Heart right ventricle (tissue), 16 donors: ENCODE data around the gene GRIA3. TPM values are rescaled to one million over a fixed set of nuclear protein-coding genes. Genes with fewer than 3 reads are reported as not detected.
"Not testable (repeated sequence)": the region's sequence is repeated elsewhere in the genome, so short reads cannot be mapped to it uniquely, and the experiment has no call there.

ENCODE experiments used
- ATAC-seq, 8 donors: fragments of 200-7000 bp; cut with Tn5 transposase; one replicate each; pipeline ENCODE4 v1.9.1; 2020; ENCODE audit warnings: mild to moderate bottlenecking in 8 of 8, moderate library complexity in 8 of 8, moderate number of reproducible peaks in 1 of 8
- DNase-seq, 2 donors: peaks; one replicate each; pipeline ENCODE4 v3.0.0-alpha.2; 2020
- H3K27ac ChIP-seq, 10 donors: fragments of 200-600 bp; sonication (generic) in 2 of 10; one replicate each; pipeline versions ENCODE4 v1.5.0 to v1.8.0; 2020 to 2022; ENCODE audit warnings: mild to moderate bottlenecking in 3 of 10
- H3K27me3 ChIP-seq, 7 donors: fragments of 200-600 bp; one replicate each; pipeline ENCODE4 v1.8.0; 2021 to 2022; ENCODE audit warnings: mild to moderate bottlenecking in 2 of 7
- H3K36me3 ChIP-seq, 9 donors: fragments of 200-600 bp; sonication (generic) in 1 of 9; one replicate each; pipeline versions ENCODE4 v1.5.0 to v1.8.0; 2020 to 2022; ENCODE audit warnings: mild to moderate bottlenecking in 2 of 9
- H3K4me1 ChIP-seq, 9 donors: fragments of 200-600 bp; sonication (generic) in 1 of 9; one replicate each; pipeline versions ENCODE4 v1.5.0 to v1.8.0; 2020 to 2022; ENCODE audit warnings: mild to moderate bottlenecking in 4 of 9
- H3K4me3 ChIP-seq, 10 donors: fragments of 200-600 bp; sonication (generic) in 2 of 10; one replicate each; pipeline versions ENCODE4 v1.5.0 to v1.8.0; 2020 to 2022; ENCODE audit warnings: mild to moderate bottlenecking in 7 of 10, moderate library complexity in 2 of 10
- H3K9me3 ChIP-seq, 11 donors: fragments of 200-600 bp in 10 of 11; sonication (generic) in 2 of 11; one replicate each; pipeline versions ENCODE4 v1.5.0 to v1.8.0; 2013 to 2022; ENCODE audit warnings: mild to moderate bottlenecking in 2 of 11, control low read depth in 1 of 11, moderate library complexity in 1 of 11
- CTCF ChIP-seq, 9 donors: fragments of 200-600 bp; sonication (generic) in 2 of 9; IDR thresholded peaks; one replicate each; pipeline versions ENCODE4 v1.5.0 to v1.8.0; 2021 to 2022; ENCODE audit warnings: antibody characterized with exemption in 9 of 9, mild to moderate bottlenecking in 5 of 9, moderate library complexity in 1 of 9
- WGBS, 2 donors: extraction: QIAGEN DNeasy Blood & Tissue Kit; methylation state at CpG; one replicate each; pipeline ENCODE4 v1.1.7; 2013; ENCODE audit warnings: inconsistent platforms in 1 of 2; 5-methylcytosine and 5-hydroxymethylcytosine counted together
- intact Hi-C, 10 donors: fragments of 100-400 bp; cut with DNase I; formaldehyde crosslinking; loops; one replicate each; pipeline versions ENCODE4 v1.11.1 to v1.14.2; 2022
- polyA plus RNA-seq, 2 donors: library from polyadenylated mRNA; stranded (reverse); fragments of 200-250 nt; gene quantifications; one replicate each; pipeline ENCODE4 v1.2.3, GENCODE V29; 2013
- total RNA-seq, 10 donors: library from RNA; stranded (reverse); fragmentation: NEBNext Ultra II Directional in 3 of 10; extraction: Animal tissue kit (Norgen Biotek cat#: 25700) in 3 of 10; gene quantifications; one replicate each; pipeline versions ENCODE4 v1.2.1 to v1.2.4, GENCODE V29; 2021 to 2023
- donor health status: Arrhythmogenic right ventricular cardiomyopathy.
- donor health status: ischemic (EF 13 %, LVEDD 7.1; RV severe dilation, severe dysfunction).
- donor health status: healthy with polysubstance abuse.
- donor health status: DM: no; HTN: yes; CAD: no.
- donor health status: DM: no; HTN: no; CAD: no.
- donor health status: ischemic (EF 25% LVEDD 6.9; RV normal size, moderate dysfunction).
- donor health status: ischemic (EF 25% LVEDD 5.7; RV mildly dilated, moderate dysfunction).
- donor health status: healthy.
- donor health status: DM: yes; HTN: yes; CAD: no.
- donor health status: Ischemic cardiomyopathy.
- donor health status: ischemic (EF 35%, LVEDD 5.7; RV mildly dilated, moderate dysfunction).
- donor health status: nonischemic (EF 11% LVEDD 7.7; RV severe dilation, severe dysfunction).
- donor health status: DM: yes; HTN: yes; CAD: no.
- donor health status: PGD.
- donor health status: ischemic (EF 29% LVEDD 5.4; RV normal size, mild dysfunction).
- donor health status: nonischemic (EF 23%, LVEDD 6.1; RV moderate dilation, normal function).

The GRIA3 gene
- total and polyA plus RNA-seq, 12 donors, result 0.06 to 12.4 (median 1.2) TPM

GRCh38 chrX:123436512-123437136 is 252.5 kb downstream of the GRIA3 start:
- no peak for DNase-seq
- H3K4me1 ChIP-seq, result no peaks in the 10 kb centered on the region
- no peak for TF ChIP-seq CTCF (IDR thresholded peaks at IDR 0.05)
- intact Hi-C loops, result no loop called here
- no peak overlapping the region for H3K27ac ChIP-seq
- H3K4me3 ChIP-seq, result no peak overlapping the region
- ATAC-seq, result no peak
- H3K9me3 ChIP-seq, result peaks cover 0 to 3% (median 0%) of the 10 kb centered on the region in 11 donors
- H3K36me3 ChIP-seq, result no peaks in the 10 kb centered on the region
- 76 to 78% methylated on average over 5 of the region's 5 CpGs for WGBS, 2 donors
- no peaks in the 10 kb centered on the region for H3K27me3 ChIP-seq

- intact Hi-C loops, H3K9me3 ChIP-seq, DNase-seq, H3K4me3 ChIP-seq, H3K4me1 ChIP-seq, H3K27me3 ChIP-seq, ATAC-seq, H3K36me3 ChIP-seq, H3K27ac ChIP-seq: not testable (repeated sequence)
- 90 to 96% methylated on average over 3 of the region's 3 CpGs for WGBS, 2 donors
Observed at GRCh38 chrX:123439926-123440325, 255.8 kb downstream of the GRIA3 start.

GRCh38 chrX:123442764-123443163 is 258.7 kb downstream of the GRIA3 start:
- no peak for TF ChIP-seq CTCF (IDR thresholded peaks at IDR 0.05)
- 67 to 76% methylated on average over 5 of the region's 5 CpGs for WGBS, 2 donors

GRCh38 chrX:123447506-123447905 is 263.4 kb downstream of the GRIA3 start:
- TF ChIP-seq CTCF (IDR thresholded peaks at IDR 0.05), result no peak
- Histone ChIP-seq H3K27me3 (no peaks in the 10 kb centered on the region), H3K27ac (no peak overlapping the region), H3K36me3 (no peaks in the 10 kb centered on the region), H3K4me3 (no peak overlapping the region), H3K9me3 (no peaks in the 10 kb centered on the region), H3K4me1 (no peaks in the 10 kb centered on the region)
- intact Hi-C loops, result no loop called here
- ATAC-seq, result no peak
- 59 to 77% methylated on average over 3 of the region's 3 CpGs for WGBS, 2 donors
- no peak for DNase-seq

More at GRCh38 chrX:123442764-123443163, 258.7 kb downstream of the GRIA3 start:
- DNase-seq (no peak), ATAC-seq (no peak)
- H3K4me3 ChIP-seq, result no peak overlapping the region
- H3K4me1 ChIP-seq, result no peaks in the 10 kb centered on the region
- no peak overlapping the region for H3K27ac ChIP-seq
- H3K36me3 ChIP-seq, result no peaks in the 10 kb centered on the region
- H3K9me3 ChIP-seq, result peaks cover 0 to 3% (median 0%) of the 10 kb centered on the region in 11 donors
- H3K27me3 ChIP-seq, result no peaks in the 10 kb centered on the region
- intact Hi-C loops, result no loop called here

GRCh38 chrX:123449335-123449734 is 265.3 kb downstream of the GRIA3 start:
- H3K27me3 ChIP-seq, result no peaks in the 10 kb centered on the region
- no peaks in the 10 kb centered on the region for H3K9me3 ChIP-seq
- H3K4me1 ChIP-seq, result no peaks in the 10 kb centered on the region
- WGBS, 2 donors, result 85 to 93% methylated on average over 4 of the region's 4 CpGs
- no peak overlapping the region for H3K4me3 ChIP-seq
- DNase-seq (no peak), ATAC-seq (no peak)
- H3K27ac ChIP-seq, result no peak overlapping the region
- no peaks in the 10 kb centered on the region for H3K36me3 ChIP-seq
- TF ChIP-seq CTCF (IDR thresholded peaks at IDR 0.05), result no peak
- intact Hi-C loops, result no loop called here
